Adrenal gland (tissue), 12 donors: ENCODE results near the gene ACP1. TPM values are rescaled to one million over a fixed set of nuclear protein-coding genes. Genes with fewer than 3 reads are reported as not detected.
A peak's percentile ranks its signal among the peaks of the same experiment; 100 is the strongest.

Source experiments
- DNase-seq, 7 donors: peaks; one replicate each; pipeline ENCODE4 v3.0.0-alpha.2; 2019 to 2020
- H3K27ac ChIP-seq, 5 donors: fragments of 200-600 bp; sonication (generic) in 4 of 5; 1 replicate in 3 of 5; 2 replicates in 2 of 5; pipeline versions ENCODE4 v1.5.1 to v1.8.0; 2016 to 2020; ENCODE audit warnings: mild to moderate bottlenecking in 1 of 5
- H3K27me3 ChIP-seq: fragments of 200-600 bp; 2 replicates; pipeline ENCODE4 v1.8.0; 2021
- H3K36me3 ChIP-seq, 2 donors: fragments of 200-600 bp; replicated peaks in 1 of 2; 1 replicate in 1 of 2; 2 replicates in 1 of 2; pipeline versions ENCODE4 v1.5.1 to v1.8.0; 2018 to 2022
- H3K4me1 ChIP-seq, 2 donors: fragments of 200-600 bp; replicated peaks in 1 of 2; 1 replicate in 1 of 2; 2 replicates in 1 of 2; pipeline versions ENCODE4 v1.5.1 to v1.8.0; 2018 to 2021
- H3K4me3 ChIP-seq, 4 donors: fragments of 200-600 bp; sonication (generic) in 3 of 4; one replicate each; pipeline ENCODE4 v1.5.1; 2016 to 2018
- H3K9me3 ChIP-seq, 3 donors: fragments of 200-600 bp; sonication (generic) in 1 of 3; replicated peaks in 1 of 3; 1 replicate in 2 of 3; 2 replicates in 1 of 3; pipeline versions ENCODE4 v1.5.1 to v1.8.0; 2016 to 2021
- POLR2A ChIP-seq, 2 donors: fragments of 450-650 bp; IDR thresholded peaks; one replicate each; pipeline ENCODE4 v1.6.1; 2017; ENCODE audit warnings: antibody characterized with exemption in 2 of 2, mild to moderate bottlenecking in 2 of 2, moderate library complexity in 1 of 2
- WGBS, 4 donors: extraction: QIAGEN DNeasy Blood & Tissue Kit in 2 of 4; methylation state at CpG; one replicate each; pipeline versions ENCODE4 v1.1.5 to v1.1.7; 2013 to 2017; 5-methylcytosine and 5-hydroxymethylcytosine counted together
- intact Hi-C, 2 donors: fragments of 100-400 bp; cut with DNase I; formaldehyde crosslinking; loops; one replicate each; pipeline versions ENCODE4 v1.14.1 to v1.15.0; 2022 to 2023
- polyA plus RNA-seq, 3 donors: library from polyadenylated mRNA; stranded (reverse); fragments of 200-250 nt in 2 of 3; fragments of 350-450 nt in 1 of 3; fragmentation: Illumina TruSeq in 1 of 3; extraction: RNeasy Lipid Tissue Mini Kit (QIAGEN cat#74804) in 1 of 3; gene quantifications; one replicate each; pipeline ENCODE4 v1.2.3, GENCODE V29; 2013 to 2014
- total RNA-seq, 9 donors: library from RNA; depleted of rRNA in 4 of 9; stranded (reverse); fragments of >200 nt in 4 of 9; fragments of 120-200 nt in 1 of 9; fragmentation: NEBNext Ultra II Directional in 1 of 9; extraction: Animal tissue kit (Norgen Biotek cat#: 25700) in 1 of 9; gene quantifications; one replicate each; pipeline versions ENCODE4 v1.1.0 to v1.2.4, GENCODE V29; 2013 to 2023
- TF ChIP-seq, protein P1 (sequence below), 6 experiments: fragments of 450-650 bp in 4 of 6; fragments of 200-600 bp in 2 of 6; sonication (generic) in 1 of 6; IDR thresholded peaks; 1 replicate in 5 of 6; 2 replicates in 1 of 6; pipeline versions ENCODE4 v1.5.1 to v1.8.0; 2016 to 2021; ENCODE audit warnings: antibody characterized with exemption in 6 of 6, mild to moderate bottlenecking in 2 of 6, moderate library complexity in 1 of 6
- donor health status: healthy with polysubstance abuse.
- donor health status: Bipolar disorder and iron deficiency.
- donor health status: DM: yes; HTN: yes; CAD: no.
- donor health status: DM: no; HTN: no; CAD: no.
- donor health status: DM: no; HTN: no; CAD: no.
- donor health status: DM: yes; HTN: yes; CAD: no.

ACP1 gene
- total and polyA plus RNA-seq, 12 donors = 59.5 to 386 (median 161) TPM

DNA sequence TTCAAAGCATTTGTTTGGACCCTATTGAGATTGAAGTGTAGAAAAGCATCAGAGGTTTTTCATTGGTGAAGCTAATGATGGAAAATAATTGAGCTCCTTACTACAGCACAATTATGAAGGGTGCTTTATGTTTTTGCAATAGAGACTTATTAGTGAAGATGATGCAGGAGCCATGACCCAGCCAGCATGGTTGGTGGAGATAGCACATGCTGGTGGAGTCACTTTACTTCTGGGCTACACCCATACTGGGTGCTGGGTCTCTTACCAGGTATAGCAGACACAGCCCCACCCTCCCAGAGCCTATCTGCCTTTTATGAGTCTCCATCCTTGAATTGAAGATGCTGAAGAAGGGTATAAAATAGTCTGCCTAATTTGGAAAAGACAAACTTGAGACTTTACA, 3.6 kb downstream of the ACP1 start:
- H3K4me1 ChIP-seq = peaks cover 25 to 57% of the 10 kb centered on the region in 2 donors
- intact Hi-C loops = no loop called here
- no peak for DNase-seq
- H3K9me3 ChIP-seq = no peaks in the 10 kb centered on the region
- H3K27ac ChIP-seq = no peak overlapping the region
- no peaks in the 10 kb centered on the region for H3K27me3 ChIP-seq
- H3K36me3 ChIP-seq = peaks cover 0 to 8% of the 10 kb centered on the region in 2 donors
- TF ChIP-seq, protein P1, sequence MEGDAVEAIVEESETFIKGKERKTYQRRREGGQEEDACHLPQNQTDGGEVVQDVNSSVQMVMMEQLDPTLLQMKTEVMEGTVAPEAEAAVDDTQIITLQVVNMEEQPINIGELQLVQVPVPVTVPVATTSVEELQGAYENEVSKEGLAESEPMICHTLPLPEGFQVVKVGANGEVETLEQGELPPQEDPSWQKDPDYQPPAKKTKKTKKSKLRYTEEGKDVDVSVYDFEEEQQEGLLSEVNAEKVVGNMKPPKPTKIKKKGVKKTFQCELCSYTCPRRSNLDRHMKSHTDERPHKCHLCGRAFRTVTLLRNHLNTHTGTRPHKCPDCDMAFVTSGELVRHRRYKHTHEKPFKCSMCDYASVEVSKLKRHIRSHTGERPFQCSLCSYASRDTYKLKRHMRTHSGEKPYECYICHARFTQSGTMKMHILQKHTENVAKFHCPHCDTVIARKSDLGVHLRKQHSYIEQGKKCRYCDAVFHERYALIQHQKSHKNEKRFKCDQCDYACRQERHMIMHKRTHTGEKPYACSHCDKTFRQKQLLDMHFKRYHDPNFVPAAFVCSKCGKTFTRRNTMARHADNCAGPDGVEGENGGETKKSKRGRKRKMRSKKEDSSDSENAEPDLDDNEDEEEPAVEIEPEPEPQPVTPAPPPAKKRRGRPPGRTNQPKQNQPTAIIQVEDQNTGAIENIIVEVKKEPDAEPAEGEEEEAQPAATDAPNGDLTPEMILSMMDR (IDR thresholded peaks at IDR 0.05) = no peak
- no peak for TF ChIP-seq POLR2A (IDR thresholded peaks at IDR 0.05)
- H3K4me3 ChIP-seq = no peak overlapping the region

DNA sequence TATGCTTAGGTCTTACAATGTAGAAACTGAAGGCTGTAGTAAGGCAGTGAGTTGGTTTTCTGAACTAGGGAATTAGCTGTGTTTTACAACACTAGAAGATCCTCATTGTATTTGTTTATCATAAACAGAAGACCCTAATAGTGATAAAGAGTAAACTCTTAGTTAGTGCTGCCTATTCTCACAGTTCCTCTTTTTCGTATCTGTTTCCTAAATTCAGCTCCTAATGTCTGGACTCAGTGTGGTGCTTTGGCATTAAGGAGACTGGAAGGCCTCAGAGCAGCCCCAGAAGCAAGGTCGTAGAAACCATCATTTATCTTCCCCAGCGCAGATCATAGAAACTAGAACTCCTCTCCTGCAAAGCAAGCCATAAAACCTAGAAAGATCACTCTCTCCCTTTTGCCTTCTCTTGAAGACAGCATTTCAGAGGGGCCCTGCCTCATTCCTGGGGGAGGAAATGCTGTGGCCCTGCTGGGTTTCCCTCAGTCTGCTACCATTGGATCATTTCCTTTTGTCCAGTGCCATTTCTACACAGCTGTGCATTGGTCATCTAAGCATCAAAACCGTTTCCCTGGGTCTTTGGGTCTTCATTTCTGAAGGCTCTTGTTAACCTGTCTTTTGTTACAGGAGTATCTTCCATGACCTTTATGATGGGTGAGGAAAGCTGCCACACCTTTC, 4.7 kb downstream of the ACP1 start:
- H3K4me1 ChIP-seq = peaks cover 22 to 53% of the 10 kb centered on the region in 2 donors
- TF ChIP-seq, protein P1 (IDR thresholded peaks at IDR 0.05) = no peak
- TF ChIP-seq POLR2A (IDR thresholded peaks at IDR 0.05) = no peak
- H3K27me3 ChIP-seq = no peaks in the 10 kb centered on the region
- H3K4me3 ChIP-seq = no peak overlapping the region
- peak overlapping the region in 3 of 5 donors; percentile 7 to 18 (median 11) for H3K27ac ChIP-seq
- no peak for DNase-seq
- intact Hi-C loops = no loop called here
- H3K9me3 ChIP-seq = no peaks in the 10 kb centered on the region
- peaks cover 0 to 8% of the 10 kb centered on the region in 2 donors for H3K36me3 ChIP-seq
- 25 to 42% (median 37%) methylated on average over 4 of the region's 4 CpGs for WGBS, 4 donors

DNA sequence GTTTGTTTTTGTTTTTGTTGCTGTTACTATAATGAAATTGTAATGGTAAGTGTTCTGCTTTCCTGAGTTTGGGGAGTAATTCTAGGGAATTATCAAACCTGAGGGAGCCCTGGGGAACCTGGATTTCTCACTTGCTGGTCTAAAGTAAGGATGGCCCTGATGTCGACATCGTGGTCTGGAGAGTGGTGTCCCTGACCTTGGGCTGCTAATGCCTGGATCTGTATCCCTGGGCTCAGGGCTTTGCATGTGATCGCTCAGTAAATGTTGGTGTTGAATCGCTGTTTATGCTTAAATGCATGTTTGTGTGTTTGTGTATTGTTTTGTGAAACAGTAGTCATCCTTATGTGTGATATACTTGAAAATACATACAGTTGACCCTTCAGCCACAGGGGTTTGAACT, 6.1 kb downstream of the ACP1 start:
- Histone ChIP-seq H3K4me1 (peaks cover 22 to 48% of the 10 kb centered on the region in 2 donors), H3K36me3 (peaks cover 0 to 8% of the 10 kb centered on the region in 2 donors), H3K27ac (peak overlapping the region in 2 of 5 donors; percentile 36 to 52), H3K4me3 (no peak overlapping the region), H3K27me3 (no peaks in the 10 kb centered on the region), H3K9me3 (no peaks in the 10 kb centered on the region)
- intact Hi-C loops = no loop called here
- DNase-seq = peak in 2 of 7 donors; percentile 48 to 59
- 45 to 53% (median 48%) methylated on average over 4 of the region's 4 CpGs for WGBS, 4 donors
- TF ChIP-seq, protein P1 (IDR thresholded peaks at IDR 0.05) = no peak
- no peak for TF ChIP-seq POLR2A (IDR thresholded peaks at IDR 0.05)

DNA sequence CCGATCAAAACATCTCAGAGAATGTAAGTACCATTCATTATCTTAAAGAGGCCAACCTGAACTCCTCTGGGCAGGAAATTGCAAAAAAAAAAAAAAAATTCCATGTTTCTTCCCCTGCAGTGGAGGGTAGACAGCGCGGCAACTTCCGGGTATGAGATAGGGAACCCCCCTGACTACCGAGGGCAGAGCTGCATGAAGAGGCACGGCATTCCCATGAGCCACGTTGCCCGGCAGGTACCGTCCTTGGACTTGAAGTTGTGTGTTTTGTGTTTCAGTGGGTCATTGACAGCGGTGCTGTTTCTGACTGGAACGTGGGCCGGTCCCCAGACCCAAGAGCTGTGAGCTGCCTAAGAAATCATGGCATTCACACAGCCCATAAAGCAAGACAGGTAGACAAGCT, 7.2 kb downstream of the ACP1 start:
- DNase-seq = no peak
- intact Hi-C loops = no loop called here
- H3K27ac ChIP-seq = peak overlapping the region in 1 of 5 donors; percentile 52
- no peaks in the 10 kb centered on the region for H3K27me3 ChIP-seq
- WGBS, 4 donors = 85 to 94% (median 88%) methylated on average over 12 of the region's 12 CpGs
- TF ChIP-seq POLR2A (IDR thresholded peaks at IDR 0.05) = no peak
- TF ChIP-seq, protein P1 (IDR thresholded peaks at IDR 0.05) = no peak
- H3K4me1 ChIP-seq = peaks cover 22 to 37% of the 10 kb centered on the region in 2 donors
- H3K9me3 ChIP-seq = no peaks in the 10 kb centered on the region
- H3K36me3 ChIP-seq = peaks cover 0 to 8% of the 10 kb centered on the region in 2 donors
- H3K4me3 ChIP-seq = no peak overlapping the region
